ENCODE data around the gene OR51M1. TPM values are rescaled to one million over a fixed set of nuclear protein-coding genes. Genes with fewer than 3 reads are reported as not detected.

OR51M1 gene
- total RNA-seq, 2 experiments from 2014 or later = not detected

- Mint-ChIP-seq H3K4me3 (no peak overlapping the region), H3K4me1 (no peaks in the 10 kb centered on the region)
Measured at GRCh38 chr11:5423131-5423530, 39.5 kb downstream of the OR51M1 start.

DNA sequence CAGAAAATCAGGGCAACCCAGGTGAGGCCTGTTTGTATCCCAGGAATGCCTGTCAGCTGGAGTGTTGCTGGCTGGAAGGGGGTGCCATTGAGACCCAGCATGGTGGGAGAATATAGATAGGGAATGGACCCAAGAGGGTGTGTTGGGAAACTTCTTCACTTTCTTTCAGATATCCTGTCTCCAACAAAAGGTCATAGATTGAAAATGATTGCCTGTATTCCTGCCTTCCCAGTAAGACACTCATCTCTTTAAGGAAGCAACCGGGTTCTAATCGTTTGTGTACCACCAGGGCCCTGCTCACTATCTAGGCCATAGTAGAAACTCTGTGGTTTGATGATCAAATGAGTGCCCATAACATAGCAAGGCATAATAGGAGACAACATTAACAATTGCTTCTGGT is 57.8 kb downstream of the OR51M1 start, which contains the start of gene OR51I1:
TSS of gene OR51I1 (minus strand) at position 101 of the 400 bp plus-strand sequence. CDS start at position 101, 0 bp downstream.
- H3K4me3 Mint-ChIP-seq = no peak within 1 kb of the TSS
- no peak for ATAC-seq
- no peak for DNase-seq
- CTCF ChIA-PET = no interaction called here
- no peaks in the 10 kb centered on the region for H3K36me3 Mint-ChIP-seq
- H3K27me3 Mint-ChIP-seq = peaks cover 4% of the 10 kb centered on the region
- H3K4me1 Mint-ChIP-seq = no peaks in the 10 kb centered on the region
- no peak within 1 kb of the TSS for H3K27ac Mint-ChIP-seq
- H3K9me3 Mint-ChIP-seq (ENCODE audit: low read depth) = no peaks in the 10 kb centered on the region

More at GRCh38 chr11:5423131-5423530, 39.5 kb downstream of the OR51M1 start:
- no peak overlapping the region for H3K27ac Mint-ChIP-seq
- no peaks in the 10 kb centered on the region for H3K9me3 Mint-ChIP-seq (ENCODE audit: low read depth)
- DNase-seq = no peak
- CTCF ChIA-PET = no interaction called here
- H3K27me3 Mint-ChIP-seq = peaks cover 8% of the 10 kb centered on the region
- ATAC-seq = no peak
- H3K36me3 Mint-ChIP-seq = no peaks in the 10 kb centered on the region

Other genes with a start within 250 kb of the OR51M1 start
- not detected for gene OR52A5, start 245.5 kb upstream of the OR51M1 start, total RNA-seq
- not detected for gene OR52A1, start 229.1 kb upstream of the OR51M1 start, total RNA-seq
- gene OR51V1, start 183.1 kb upstream of the OR51M1 start, total RNA-seq = not detected
- not detected for gene HBB, start 156.7 kb upstream of the OR51M1 start, total RNA-seq
- gene HBD, start 149.3 kb upstream of the OR51M1 start, total RNA-seq = not detected
- not detected for gene HBG1, start 134.0 kb upstream of the OR51M1 start, total RNA-seq
- gene HBG2, start 129.0 kb upstream of the OR51M1 start, total RNA-seq = not detected
- gene HBE1, start 113.9 kb upstream of the OR51M1 start, total RNA-seq = not detected
- not detected for gene OR51B4, start 81.9 kb upstream of the OR51M1 start, total RNA-seq
- not detected for gene OR51B2, start 59.5 kb upstream of the OR51M1 start, total RNA-seq
- gene OR51B5, start 40.3 kb upstream of the OR51M1 start, total RNA-seq = under 1 TPM in 1 of 2 experiments, not detected in 1; 0.47 TPM
- not detected for gene OR51B6, start 32.3 kb upstream of the OR51M1 start, total RNA-seq
- gene OR51Q1, start 38.3 kb downstream of the OR51M1 start, total RNA-seq = not detected
- not detected for gene OR51I1, start 57.7 kb downstream of the OR51M1 start, total RNA-seq
- not detected for gene OR51I2, start 65.5 kb downstream of the OR51M1 start, total RNA-seq
- gene OR52D1, start 104.9 kb downstream of the OR51M1 start, total RNA-seq = not detected
- gene UBQLN3, start 126.1 kb downstream of the OR51M1 start, total RNA-seq = under 1 TPM in 1 of 2 experiments, not detected in 1; 0.12 TPM
- under 1 TPM; 0.19 to 0.55 TPM for gene UBQLNL, start 132.9 kb downstream of the OR51M1 start, total RNA-seq
- gene OR52H1, start 164.7 kb downstream of the OR51M1 start, total RNA-seq = not detected
- gene OR52B6, start 197.1 kb downstream of the OR51M1 start, total RNA-seq = not detected
- gene TRIM6, start 212.8 kb downstream of the OR51M1 start, total RNA-seq = 1 to 10 TPM in 1 of 2 experiments, under 1 TPM in 1; 0.37 to 1.5 TPM
- gene TRIM34, start 241.2 kb downstream of the OR51M1 start, total RNA-seq = 10 to 100 TPM; 13.1 to 16.1 TPM

Data from activated CD8-positive, alpha-beta memory T cell treated with anti-CD3 and anti-CD28 coated beads, Interleukin-2, amount 10 ng/mL, durations not matched to agents 7 days and 5 days (primary cell).